Effector CD4-positive, alpha-beta T cell (primary cell): ENCODE results near the gene SLC25A19.
"Not testable (repeated sequence)": the region's sequence is repeated elsewhere in the genome, so short reads cannot be mapped to it uniquely, and the experiment has no call there.

ENCODE experiments used
- DNase-seq: peaks from one replicate; pipeline ENCODE4 v3.0.0-alpha.2; 2020

SLC25A19 gene

DNA sequence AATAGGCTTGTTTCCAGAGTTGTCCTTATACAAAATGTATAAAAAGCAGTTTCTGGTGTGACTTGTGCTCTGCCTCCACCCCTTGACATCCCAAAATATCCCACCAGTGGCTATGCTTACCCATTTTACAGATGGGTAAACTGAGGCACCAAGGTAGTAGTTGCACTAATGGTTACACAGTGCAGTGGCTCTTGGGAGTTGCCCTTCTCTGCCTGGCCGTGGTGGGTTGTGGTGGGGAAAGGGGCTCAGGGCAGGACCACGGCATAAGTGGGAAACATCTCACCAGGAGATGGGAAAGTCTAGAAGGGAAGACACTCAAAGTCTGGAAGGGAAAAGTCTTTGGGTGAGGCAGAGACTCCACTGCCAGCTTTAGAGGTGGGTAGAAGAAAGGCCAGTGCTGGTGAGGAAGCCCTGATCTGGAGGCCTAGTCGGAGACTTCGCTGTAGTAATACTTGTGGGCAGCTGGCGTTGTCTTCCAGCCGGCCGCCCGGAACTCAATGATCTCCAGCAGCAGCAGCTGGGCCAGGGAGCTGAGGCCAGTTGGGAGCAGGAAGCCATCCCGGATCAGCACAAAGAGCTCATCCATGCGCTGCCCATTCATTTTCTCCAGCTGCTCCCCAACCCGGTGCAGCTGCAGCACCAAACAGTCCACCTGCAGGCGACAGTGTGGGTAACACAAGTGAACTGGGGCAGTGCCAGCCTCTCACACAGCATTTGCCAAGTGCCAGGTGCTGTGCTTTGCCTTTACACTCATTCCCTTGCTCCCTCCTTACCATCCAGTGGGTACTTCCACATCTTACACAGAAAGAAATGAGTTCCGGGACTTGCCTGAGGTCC is 22.7 kb downstream of the SLC25A19 start:
- DNase-seq, result no peak

DNA sequence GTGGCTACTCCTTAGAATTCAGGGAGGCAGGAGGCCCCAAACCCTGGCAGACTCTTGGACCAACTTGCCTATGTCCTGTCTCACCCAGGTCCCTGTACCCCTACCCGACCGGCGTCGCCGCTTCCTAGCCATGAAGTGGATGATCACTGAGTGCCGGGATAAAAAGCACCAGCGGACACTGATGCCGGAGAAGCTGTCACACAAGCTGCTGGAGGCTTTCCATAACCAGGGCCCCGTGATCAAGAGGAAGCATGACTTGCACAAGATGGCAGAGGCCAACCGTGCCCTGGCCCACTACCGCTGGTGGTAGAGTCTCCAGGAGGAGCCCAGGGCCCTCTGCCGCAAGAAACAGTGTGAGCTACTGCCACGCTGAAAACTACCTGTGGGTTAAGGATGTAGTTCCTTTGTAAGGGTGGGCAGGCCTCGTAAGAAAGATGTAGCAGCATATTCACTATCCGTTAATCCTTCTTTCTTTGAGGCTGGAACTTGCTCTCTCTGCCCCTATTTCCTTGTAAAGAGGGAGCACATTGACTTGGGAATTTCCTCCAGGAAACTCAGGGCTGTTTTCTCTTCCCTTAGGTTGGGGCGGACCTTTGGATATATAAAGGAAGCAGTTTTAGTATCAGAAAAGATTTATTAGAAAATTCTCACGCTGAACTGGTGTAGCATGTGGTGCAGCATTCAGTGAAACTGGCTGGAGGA is 23.5 kb downstream of the SLC25A19 start:
- no peak for DNase-seq

DNA sequence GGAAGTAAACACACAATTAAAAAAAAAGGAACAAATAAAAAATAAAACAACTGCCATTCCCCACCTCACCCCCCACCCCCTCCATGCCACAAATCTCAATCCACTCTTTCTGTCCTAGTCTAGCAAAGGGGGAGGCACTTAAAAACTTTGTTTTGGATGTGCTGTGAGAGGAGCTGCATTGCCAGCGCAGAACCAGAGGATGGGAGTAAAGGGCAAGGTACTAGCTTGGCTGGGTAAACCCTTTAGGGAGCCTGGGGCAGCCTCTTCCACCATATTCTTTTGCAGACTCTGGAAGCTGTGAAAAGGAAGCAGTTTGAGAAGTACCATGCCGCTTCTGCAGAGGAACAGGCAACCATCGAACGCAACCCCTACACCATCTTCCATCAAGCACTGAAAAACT is 26.2 kb downstream of the SLC25A19 start:
- DNase-seq, result no peak

DNA sequence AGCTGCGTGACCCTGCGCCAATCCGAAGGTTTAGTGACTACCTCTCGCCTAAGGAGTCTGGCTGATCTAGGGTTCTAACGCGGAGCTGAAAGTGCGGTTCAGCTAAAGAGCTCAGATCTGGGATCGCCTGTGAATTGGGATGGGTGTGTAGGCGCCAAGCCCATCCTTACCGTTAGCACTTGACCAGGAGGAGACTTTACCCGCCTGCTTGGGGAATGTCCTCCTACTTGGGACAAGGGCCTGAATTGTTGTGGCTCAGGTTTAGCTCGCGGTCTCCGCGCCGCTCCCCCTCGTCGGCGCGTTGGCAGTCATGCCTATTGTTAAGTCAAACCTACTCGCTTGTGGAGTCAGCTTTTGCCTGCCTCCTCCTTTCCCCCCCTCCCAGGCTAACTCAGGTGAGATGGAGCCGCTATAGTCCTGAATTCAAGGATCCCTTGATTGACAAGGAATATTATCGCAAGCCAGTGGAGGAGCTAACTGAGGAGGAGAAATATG is 27.1 kb downstream of the SLC25A19 start:
- no peak for DNase-seq

DNA sequence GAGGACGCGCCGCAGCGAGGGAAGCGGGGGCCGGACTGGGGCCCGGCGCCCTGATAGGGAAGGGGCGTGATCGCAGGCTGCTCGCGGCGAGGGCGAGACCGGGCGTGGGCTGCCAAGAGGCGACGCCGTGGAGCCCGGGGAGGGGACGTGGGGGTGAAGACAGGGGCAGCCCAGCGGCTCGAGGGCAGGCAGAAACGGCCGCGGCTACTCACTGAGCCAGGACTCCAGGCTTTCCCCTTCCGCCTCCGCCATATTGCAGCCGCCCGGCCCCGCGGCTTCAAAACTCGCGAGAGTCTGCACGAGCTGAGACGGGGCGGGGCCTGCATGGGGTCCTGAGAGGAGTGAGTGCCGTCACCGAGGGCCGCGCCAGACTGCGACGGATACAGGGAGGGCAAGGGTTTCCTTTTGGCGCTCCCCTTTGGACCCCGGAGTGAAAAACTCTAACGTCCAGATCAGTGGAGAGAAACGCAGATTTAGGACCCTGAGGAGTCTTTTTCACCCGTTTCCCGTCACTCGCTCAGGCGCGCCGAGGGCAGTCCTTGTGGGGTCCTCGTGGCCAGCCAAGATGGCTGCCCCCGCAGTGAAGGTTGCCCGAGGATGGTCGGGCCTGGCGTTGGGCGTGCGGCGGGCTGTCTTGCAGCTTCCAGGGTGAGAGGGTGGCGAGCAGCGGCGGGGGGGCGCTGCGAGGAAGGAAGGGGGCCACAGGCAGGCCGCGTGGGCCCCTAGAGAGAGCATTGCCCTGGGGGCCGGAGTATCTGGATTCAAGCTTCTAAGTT is 27.7 kb downstream of the SLC25A19 start, which contains the start of the genes GGA3 and MRPS7:
Gene GGA3, minus strand, starts transcription at position 271 of the 776 bp plus-strand sequence. Its CDS starts 19 bp downstream, at position 252.
Gene MRPS7, plus strand, starts transcription at position 544 of the 776 bp plus-strand sequence. Its CDS starts 22 bp downstream, at position 566.
- DNase-seq, result peak; percentile 94

DNA sequence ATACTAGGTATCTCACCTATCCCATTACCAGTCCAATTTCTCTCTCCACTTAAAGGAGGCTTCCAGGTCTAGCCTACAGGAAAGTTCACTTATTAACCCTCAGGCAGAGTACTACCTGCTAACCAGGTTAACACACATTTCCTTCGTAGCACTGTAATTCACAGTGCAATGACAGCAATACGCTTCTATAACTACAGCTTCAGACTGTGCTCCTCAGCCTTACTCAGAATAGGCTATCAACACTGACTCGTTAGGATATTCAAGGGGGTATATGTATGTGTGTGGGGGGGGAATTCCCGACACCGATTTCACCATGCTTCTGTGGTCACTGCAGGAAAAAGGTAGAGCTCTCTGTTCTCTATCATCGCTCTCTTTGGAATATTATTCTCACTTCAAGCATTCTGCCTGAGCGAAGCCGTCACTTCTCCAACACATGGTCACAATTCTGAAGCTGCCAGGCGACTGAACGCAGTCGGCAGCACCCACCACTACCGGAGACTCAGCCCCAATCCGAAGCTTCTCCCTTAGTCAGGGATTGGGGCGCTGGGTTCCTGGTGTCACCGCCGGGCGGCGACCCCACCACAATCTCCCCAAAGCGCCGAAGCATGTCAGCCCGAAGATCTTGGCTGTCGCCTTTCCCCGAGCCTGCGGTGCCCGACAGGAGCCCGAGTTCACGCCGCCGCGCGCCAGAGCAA is 28.4 kb downstream of the SLC25A19 start:
- no peak for DNase-seq

DNA sequence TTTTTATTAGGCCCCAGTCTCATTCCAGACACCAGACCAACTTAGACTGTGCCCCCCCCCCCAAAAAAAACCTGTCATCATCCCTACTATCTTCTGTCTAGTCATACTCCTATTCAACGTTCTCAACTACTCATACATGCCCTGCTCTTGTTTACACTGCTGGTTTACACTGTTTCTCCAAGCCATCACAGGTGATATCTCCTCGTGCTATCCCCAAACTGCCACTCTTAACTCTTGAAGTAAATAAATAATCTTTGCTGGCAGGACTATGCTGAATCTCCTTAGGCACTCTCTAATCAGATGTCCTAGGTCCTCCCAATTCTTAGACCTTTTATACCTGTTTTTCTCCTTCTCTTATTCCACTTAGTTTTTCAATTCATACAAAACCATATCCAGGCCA is 32.0 kb downstream of the SLC25A19 start:
- not testable (repeated sequence) for DNase-seq

DNA sequence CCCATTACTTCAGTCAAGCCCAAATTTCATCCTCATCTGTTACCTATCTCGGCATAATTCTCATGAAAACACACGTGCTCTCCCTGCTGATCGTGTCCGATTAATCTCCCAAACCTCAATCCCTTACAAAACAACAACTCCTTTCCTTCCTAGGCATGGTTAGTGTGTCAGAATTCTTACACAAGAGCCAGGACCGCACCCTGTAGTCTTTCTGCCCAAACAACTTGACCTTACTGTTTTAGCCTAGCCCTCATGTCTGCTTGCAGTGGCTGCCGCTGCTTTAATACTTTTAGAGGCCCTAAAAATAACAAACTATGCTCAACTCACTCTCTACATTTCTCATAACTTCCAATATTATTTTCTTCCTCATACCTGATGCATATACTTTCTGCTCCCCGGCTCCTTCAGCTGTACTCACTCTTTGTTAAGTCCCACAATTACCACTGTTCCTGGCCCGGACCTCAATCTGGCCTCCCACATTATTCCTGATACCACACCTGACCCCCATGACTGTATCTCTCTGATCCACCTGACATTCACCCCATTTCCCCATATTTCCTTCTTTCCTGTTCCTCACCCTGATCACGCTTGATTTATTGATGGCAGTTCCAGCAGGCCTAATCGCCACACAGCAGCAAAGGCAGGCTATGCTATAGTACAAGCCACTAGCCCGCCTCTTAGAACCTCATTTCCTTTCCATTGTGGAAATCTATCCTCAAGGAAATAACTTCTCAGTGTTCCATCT is 33.1 kb downstream of the SLC25A19 start:
- not testable (repeated sequence) for DNase-seq

DNA sequence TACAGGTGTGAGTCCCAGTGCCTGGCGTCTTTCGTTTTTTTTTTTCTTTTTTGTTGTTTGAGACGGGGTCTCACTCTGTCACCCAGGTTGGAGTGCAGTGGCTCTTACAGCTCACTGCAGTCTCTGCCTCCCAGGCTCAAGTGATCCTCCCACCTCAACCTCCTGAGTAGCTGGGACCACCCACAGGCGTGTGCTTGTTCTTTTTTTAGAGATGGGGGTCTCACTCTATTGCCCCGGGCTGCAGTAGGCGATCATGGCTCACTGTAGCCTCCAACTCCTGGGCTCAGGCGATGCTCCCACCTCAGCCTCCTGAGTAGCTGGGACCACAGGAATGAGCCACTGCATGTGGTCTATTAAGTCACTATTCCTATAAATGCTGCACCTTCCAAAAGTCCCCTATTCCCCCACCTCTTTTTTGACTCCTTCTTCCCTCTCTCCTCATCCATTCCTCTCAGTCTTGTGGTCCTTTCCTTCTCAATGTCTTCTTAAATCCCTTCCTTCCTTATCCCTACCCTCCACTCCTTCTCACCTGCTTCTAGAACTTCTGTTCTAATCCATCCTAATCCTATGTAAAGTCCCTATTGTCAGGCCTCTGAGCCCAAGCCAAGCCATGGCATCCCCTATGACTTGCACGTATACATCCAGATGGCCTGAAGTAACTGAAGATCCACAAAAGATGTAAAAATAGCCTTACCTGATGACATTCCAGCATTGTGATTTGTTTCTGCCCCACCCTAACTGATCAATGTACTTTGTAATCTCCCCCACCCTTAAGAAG is 37.0 kb downstream of the SLC25A19 start:
- DNase-seq, result no peak

DNA sequence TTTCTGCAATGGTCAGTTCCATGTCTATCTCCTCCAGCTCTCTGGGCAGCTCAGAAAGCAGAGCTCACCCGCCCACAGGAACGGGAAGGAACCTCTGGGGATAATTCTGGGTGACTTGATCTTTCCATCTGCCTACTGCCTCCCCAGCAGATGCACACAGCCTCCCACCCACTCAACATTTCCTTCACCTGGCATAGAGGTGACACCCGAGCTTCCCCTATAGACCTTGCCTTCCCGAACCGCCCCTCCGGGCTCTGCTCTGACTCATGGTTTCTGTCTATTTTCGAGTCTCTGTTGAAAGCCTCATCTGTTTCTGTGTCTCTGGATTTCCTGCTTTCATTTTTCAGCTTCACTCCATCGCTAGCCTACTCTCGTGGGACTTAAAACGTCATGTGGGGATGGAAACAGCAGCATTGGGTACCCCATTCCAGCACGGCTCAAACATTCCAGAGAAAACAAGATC is 39.2 kb downstream of the SLC25A19 start:
- DNase-seq, result peak; percentile 57

DNA sequence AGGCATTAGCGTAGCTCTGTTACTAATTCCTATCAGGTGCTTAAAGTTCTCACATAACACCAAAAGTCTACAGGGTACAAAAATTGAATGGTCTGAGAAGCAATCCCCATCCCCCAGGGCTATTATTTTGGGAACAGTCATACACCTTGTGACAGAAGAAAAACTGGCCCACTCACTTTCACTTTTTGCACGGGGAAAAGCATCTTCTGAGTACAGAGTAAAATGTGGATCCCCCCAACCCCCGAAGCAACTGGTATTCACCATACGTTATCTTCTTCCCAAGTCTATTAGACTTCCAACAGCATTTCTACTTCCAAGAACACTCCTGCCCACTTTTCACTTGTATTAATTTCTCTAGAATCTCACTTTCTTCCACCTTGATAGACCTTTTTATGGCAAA is 39.7 kb downstream of the SLC25A19 start:
- no peak for DNase-seq

DNA sequence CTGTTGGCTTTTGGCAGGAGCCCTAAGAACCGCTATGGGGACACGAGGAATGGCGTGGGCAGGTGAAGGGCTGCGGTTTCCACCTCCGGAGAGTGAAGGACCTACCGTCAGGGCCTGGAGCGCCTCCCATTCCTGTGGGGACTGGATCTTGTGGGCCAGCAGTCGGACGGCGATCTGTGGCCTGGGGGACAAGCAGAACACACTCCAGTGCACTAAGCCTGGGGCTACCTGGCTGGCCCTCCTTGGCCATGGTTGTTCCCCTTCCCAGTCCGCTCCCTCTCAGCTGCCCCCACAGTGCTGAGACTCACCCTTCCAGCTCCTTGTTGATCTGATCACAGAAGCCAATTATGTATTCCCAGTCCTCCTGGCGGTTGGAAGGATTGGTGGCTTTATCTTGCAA is 42.8 kb downstream of the SLC25A19 start:
- DNase-seq, result no peak

DNA sequence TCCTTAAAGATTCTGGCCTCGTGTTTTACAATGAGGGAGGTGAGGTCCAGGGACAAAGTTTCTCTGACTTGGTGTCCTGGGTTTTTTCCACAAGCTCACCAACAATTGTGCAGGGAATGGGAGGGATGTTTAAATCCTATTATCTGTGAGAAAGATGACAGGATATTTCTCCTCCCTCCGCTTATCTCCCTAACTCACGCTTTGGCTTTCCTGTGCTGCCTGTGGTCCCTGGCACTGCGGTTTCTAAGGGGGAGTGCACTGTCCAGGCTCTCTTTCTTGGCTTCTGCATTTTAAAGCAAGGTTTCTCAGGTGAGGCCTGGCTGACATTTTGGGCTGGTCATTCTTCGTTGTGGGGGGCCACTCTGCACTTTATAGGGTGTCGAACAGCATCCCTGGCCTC is 44.2 kb downstream of the SLC25A19 start:
- DNase-seq, result no peak

DNA sequence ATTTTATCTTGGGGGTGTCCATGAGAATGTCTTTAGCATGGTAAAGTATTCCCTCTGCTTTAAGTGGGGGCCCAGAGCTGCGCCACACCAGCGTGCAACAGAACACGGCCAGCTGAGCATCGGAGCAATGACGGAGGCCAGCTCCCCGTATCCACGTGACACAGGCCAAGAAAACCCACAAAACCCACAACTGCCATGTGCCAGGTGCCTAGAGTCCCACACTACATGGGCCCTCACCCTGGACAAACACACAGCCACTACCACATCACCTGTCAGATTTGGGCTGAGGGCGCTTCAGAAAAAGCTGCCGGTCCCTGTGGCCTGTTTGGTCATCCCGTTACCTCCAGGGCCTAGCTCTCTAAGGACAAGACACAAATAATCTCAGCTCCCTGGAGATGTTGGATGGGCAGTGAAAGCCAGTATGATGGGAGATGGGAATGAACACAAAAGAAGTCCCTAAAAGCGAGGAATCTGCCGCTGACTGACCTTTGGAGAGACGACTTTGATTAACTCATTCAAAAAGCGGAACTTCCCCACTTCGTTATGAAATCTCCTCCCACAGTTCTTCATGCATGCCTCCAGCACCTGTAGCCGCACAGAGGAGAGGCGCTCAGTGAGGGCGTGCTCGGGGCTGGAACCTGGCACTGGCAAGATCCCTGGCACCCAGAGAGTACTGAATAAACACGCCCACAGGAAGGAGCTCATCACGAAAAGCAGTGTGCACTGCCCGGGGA is 44.9 kb downstream of the SLC25A19 start:
- no peak for DNase-seq

DNA sequence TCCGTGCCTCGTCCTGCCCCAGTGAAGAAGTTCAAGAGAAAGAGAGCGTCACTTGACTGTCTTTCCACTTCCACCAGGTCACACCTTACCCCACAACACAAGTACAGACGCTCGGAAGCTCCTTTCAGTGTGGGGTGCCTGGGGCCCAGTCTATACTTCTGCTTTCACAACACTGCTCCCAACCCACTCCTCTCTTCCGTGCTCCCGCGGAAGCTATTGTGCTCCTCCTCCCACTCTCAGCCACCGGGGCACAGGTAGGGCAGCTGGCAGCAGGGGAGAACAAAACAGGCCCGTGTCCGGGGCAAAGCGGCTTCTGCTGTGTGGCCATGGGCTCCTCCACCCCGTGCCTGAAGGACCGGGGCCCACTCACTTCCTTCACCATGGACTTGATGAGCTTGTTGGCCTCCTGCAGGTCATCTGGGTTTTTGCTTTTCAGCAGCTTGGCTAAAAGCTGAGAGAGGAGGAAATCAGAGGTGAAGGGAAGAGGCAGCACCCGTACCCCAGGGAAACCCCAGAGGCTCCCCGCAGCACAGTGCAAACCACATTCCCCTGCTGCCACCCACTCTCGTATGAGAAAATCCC is 46.7 kb downstream of the SLC25A19 start:
- peak; percentile 36 for DNase-seq

DNA sequence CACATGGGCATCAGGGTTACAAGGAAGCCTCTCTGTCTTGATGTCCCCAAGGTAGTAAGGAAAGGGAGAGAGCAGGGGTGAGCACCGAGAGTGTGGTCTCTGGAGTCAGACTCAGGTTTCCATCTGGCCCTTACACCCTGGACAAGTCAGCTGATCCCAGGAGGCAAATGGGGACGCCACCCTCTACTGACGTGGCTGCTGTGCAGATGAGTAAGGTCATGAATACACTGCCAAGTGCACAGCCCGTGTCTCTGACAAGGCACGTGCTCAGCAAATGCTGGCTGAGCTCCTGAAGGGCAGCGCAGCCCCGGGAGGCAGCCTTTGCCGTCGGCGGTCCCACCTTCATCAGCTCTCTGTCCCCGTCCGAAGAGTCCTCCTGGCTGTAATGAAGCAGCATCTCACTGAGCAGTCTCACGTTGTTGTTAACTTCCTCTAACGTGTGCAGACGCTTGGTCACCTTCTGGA is 47.2 kb downstream of the SLC25A19 start:
- no peak for DNase-seq

DNA sequence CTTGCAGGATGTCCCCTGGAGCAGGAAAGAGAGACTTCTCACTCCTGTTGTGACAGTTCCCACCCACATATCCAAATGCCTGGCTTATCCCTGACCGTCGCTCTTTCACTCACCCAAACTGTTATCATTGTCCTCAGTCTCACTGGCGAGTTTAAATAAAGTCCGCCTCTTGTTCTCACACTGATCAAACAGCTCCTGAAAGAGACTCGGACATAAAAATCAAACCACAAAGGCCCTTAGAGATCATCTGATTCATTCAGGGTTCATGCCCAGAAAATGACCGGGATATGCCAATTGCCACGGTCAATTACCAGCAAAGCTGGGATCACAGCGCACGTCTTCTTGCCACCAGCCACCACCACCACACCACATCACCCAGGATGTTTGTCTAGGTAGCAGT is 47.7 kb downstream of the SLC25A19 start:
- DNase-seq, result no peak

DNA sequence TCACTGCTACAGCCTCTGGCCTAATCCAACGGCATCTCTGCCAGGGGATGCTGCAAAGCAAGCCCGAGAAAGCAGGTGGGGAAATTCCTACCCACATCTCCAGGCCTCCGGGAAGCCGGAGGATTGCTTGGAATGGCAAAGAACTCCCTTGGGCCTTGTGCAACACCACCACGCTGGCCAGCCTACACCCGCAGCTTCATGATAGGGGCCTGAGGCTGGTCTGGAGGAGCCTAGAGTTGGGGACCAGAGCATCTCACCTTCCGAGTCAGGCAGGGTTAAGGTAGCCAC is 48.1 kb downstream of the SLC25A19 start:
- no peak for DNase-seq

DNA sequence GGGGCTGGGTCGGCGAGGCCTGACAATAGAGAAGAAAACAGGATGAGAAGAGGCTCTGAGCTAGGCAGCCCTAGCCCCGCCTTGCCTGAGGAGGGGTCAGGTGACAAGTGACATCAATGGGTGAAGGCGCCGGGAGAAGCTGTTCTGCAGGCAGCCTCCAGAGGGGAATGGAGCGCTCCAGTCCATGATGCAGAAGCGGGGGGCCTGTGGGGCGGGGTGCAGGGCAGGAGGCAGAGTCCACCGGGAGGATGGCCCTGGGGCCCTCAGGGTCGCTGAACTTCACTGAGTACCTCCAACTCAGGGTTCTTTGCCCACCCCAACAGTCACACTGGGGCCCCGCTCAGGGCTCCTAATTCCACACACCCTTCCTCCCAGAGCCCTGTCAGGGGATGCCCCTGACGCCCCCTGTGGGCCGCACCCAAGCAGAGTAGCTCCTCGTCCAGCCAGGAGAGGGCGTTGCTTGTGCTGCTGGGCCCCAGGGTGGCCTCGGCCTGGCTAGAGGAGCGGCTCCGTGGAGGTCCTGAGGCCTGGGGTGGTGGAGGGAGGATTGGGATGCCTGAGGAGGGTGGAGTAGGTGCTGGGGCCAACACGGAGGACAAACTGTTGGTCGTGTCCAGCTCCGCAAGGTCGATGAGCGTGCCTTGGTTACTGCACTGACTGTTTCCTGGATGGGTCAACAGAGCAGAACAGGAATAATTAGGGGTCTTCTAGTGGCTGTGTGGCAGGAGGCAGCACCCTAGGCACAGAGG is 48.7 kb downstream of the SLC25A19 start:
- no peak for DNase-seq
